HG02759 (cell line): ENCODE measurements around the gene CPLX1.

Experiments
- ATAC-seq: cut with Tn5 transposase; IDR thresholded peaks from one replicate; pipeline ENCODE4 v1.9.1; 2021; ENCODE audit warnings: mild to moderate bottlenecking, moderate library complexity; ENCODE audit not compliant: unreplicated experiment

CPLX1 gene

DNA sequence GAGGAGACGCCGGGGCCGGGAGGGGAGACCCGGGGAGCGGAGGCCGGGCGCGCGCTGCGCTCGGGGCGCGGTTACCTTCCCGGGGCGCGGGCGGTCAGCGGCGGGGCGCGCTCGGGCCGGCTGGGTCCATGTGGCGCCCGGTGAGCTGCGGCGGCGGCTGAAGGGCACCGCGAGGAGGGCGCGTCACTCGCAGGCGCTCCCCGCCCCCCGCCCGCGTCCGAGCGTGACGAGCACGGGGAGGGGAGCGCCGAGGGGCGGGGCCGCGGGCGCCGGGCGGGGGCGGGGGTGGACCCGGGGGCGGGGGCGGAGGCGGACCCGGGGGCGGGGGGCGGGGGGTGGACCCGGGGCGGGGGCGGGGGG lies at the start of gene CPLX1:
CPLX1 (minus strand) TSS at position 159 of the 360 bp plus-strand sequence. CDS start 1,607 bp downstream, outside the sequence.
- ATAC-seq: no peak

DNA sequence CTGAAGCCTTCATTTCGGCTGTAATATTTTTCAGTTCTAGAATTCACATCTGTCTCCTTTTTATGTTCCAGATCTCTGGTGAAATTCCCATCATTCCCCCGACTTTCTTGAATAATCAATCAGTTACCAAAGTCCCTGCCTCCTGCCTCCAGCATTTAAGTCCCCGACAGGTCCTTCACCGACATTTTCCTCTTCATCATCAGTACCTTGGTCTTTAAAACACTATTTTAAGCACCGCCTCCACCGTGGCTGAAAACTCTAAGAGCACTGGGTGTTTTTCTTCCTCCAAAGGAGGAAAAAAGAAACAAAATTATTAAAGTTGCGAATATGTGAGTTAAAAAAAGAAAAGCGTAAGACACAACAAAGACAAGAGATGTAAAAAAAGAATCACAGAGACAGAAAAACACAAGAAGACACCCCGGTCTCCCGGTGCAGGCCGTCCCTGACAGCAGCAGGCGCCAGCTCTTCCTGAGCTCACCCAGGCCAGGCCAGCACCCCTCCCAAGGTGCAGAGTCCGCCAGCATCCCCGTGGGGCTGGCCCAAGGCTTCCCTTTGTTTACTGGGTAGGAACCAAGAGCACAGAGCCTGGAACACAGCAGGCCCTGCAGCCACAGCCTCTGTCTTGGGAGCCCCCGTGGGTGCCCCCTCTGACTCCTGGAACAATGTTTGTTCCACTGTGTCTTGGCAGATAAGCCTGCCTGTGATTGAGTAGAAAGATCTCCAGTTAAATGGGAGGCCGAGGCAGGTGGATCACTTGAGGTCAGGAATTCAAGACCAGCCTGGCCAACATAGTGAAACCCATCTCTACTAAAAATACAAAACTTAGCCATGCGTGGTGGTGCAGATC lies 49.3 kb upstream of the CPLX1 start:
- no peak for ATAC-seq

DNA sequence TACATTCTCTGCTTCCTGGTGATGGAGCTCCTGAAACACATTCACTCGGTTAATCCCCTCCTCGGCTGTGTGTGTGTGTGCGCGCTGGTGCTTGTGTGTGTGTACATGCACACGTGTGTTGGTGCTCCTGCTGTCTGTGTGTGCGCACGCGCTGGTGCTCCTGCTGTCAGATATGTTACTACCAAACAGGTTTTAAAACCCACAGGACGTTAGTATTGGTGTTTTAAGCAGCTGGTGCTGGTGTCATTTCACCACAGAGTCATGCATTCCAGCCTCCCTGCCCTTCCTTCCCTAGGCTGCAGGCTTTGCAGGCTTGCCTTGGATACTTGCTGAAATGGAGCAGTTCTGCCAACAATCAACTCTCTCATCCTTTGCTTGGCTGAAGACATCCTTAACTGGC lies 48.1 kb upstream of the CPLX1 start:
- no peak for ATAC-seq

DNA sequence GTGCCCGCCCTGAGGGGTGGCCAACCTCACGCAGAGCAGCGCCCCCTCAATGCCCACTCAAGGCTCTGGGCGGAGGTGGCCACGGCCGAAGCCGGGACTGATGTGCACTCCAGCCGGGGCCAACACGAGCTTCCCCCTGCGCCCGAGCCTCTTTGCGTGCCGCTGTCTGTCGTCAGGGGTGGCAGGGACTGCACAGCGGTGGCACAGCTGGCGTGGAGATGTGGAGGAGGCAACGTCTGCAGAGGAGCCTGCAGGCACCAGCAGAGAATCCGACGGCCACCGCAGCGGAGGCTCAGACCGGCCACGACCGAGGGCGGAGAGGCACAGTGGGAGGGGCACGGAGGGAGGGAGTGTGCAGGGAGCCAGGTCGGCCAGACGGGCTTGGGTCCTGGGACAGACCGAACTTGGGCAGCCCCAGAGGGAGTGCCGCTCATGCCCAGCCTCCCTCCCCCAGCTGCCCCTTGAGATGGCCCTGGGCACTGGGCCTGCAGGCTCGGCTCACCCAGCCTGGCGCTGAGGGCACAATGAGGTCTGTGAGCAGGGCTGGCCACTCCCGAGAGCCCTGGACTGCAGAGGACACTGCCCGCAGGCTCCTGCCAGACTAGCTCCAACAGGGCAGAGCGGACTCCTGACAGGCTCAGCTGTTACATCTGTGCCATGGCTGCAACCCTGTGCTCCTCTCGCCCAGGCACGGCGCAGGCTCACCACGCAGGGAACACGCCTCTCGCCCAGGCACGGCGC lies 46.5 kb upstream of the CPLX1 start:
- ATAC-seq: no peak

DNA sequence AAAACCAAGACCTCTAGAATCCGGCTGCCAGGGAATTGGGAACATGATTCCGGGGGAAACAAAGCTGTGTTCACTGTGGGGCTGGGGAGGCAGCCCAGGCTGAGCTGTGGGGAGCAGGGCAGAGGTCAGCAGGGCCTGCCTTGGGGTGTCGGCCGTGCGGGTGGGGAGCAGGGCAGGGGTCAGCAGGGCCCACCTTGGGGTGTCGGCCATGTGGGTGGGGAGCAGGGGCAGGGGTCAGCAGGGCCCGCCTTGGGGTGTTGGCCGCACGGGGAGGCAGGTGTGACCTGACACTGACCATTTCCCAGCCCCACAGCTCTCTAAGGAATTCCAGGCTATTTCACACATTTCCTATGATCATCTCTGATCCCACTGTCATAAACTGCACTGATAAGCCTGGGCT lies 45.6 kb upstream of the CPLX1 start:
- no peak for ATAC-seq

DNA sequence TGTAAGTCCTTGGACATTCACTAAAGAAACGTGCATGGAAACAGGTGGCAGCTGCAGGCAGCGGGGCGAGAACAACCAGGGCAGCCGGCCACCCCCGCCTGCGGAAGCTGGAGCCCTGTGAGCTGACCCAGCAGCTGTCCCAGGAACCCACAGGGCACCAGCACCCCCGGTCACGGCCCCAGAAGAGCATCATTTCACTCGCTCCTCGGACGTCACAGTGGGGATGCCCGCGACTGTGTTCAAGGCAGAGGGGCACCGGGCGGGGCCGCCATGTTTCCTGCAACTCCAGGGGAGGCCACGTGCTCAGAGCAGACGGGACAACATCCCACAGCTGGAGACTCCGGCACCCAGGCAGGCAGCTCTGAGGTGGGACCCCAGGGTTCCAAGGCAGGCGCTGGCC lies 45.0 kb upstream of the CPLX1 start:
- ATAC-seq: no peak

DNA sequence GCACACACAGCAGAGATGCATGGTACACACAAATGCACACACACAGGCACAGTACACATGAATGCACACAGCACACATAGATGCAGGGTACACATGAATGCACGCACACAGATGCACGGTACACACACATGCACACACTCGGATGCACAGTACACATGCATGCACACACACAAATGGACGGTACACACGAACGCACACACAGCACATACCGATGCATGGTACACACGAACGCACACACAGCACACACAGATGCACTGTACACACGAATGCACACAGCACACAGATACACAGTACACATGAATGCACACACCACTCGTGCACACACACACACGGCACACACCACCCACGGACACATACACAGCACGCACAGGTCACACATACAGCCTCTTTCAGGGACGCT lies 43.8 kb upstream of the CPLX1 start:
- no peak for ATAC-seq

DNA sequence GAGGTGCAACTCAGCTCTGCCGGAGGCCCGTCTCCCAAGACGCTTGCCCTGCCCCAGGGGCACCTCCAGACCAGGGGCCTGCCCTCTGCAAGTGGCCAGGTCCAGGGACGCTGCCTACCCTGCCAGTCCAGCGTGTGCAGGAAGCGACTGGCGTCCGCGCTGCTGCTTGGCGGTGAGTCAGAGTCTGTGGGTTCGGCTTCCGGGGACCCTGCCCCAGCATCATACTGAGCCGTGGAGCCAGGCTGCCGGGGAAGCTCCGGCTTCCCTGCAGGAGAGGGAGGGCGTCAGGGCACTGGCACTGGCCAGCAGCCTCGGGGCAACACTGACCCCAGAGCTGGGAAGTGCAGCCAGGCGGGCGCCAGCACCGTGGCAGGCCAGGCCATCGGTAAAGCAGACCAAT lies 42.5 kb upstream of the CPLX1 start:
- ATAC-seq: no peak

DNA sequence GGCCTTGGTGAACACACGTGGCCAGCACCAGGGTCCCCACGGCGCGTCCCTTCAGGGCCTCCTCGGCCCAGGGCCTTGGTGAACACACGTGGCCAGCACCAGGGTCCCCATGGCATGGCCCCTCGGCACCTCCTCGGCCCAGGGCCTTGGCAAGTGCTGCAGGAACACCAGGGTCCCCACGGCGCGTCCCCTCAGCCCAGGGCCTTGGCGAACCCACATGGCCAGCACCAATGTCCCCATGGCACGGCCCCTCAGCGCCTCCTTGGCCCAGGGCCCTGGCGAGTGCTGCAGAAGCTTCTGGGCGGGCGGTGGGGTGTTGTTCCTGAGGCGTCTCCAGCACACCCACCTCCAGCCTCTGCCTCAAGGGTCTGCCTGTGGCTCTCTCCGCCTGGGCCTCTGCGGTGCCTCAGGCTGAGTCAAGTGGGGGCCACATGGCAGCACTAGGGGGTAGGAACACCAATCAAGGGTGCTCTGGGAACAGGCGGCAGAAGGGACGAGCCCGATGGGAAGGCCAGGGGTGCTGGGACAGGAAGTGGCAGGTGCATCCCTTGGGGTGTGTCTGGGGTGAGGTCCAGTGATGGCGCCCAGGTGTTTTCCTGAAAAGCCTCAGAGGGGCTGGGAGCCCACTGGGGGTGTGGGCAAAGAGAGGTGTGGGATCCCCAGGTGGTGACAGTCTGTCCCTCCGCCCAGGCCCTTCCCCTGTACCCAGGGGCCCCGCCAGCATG lies 41.8 kb upstream of the CPLX1 start:
- ATAC-seq: no peak

DNA sequence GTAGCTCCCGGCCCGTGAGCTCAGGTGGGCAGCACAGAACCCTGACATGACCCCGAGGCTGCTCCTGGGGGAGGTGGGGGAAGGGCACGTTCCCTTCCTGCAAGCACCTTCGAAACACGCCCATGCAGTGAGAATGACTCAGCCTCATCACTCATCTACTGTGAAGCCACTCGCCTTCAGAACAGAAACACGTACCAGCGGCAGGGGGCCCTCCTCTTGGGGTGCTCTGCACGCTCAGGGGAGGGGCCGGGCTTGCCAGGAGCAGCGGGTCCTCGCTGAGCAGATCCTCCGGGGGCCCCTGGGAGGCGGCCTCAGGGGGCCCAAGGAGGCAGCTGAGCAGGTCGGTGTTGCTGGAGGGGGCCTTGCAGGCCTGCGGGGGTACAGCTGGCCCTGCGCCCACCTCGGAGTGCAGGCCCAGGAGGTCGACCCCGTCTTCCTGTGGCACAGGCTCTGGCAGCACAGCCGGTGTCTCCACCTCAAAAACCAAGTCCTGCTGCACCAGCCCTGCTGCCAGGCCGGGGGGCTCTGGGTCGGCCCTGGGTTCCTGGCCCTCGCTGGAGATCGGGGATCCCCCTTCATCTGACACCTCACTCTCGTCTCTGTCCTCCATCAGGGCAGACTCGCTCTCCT lies 40.9 kb upstream of the CPLX1 start:
- no peak for ATAC-seq

DNA sequence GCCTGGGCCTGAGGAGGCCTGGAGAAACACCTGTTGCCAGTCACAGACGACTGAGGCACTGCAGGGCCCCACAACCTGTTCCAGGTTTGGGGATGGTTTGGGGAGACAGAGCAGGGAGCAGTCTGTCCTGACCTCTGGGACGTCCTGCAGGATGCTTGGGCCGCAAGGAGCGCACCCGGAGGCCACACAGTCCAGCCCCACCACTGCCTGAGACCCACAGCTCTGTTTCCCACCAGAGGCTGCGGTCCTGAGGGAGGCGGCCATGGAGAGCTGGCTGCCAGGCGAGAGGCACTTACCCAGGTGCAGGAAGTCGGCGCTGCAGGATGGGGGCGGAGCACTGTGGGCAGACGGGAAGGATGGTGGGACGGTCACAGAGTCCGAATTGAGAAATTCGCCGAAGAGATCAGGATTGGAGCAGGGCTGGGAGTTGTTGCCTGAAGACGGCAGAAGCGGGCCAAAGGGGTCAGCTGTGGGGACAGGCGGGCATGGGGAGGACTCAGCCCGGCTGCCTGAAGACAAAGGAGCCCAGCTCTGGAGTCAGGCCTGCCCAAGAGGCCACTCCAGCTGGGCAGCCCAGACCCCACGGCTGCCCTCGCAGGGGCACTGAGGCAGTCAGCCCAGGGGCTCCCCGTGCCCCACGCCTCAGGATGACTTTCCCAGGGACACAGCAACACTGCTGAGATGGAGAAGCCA lies 40.3 kb upstream of the CPLX1 start:
- no peak for ATAC-seq

DNA sequence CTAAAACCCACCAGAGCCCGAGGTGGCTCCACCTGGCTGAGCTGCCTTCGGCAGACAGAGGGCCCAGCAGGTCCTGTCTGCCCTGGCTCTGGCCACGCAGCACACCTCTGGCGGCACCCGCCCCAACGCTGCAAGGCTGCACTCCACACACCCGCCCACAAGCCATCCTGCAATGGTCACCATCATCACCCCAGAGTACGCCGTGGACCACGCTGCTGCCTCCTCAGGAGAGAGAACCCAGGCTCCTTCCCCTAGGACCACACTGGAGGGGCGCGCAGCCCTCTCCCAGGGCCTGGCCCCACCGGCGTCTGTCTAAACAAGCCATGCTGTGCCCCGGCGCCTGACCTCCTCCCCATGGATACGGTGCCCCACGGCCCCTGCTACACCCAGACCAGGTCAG lies 39.6 kb upstream of the CPLX1 start:
- ATAC-seq: no peak

DNA sequence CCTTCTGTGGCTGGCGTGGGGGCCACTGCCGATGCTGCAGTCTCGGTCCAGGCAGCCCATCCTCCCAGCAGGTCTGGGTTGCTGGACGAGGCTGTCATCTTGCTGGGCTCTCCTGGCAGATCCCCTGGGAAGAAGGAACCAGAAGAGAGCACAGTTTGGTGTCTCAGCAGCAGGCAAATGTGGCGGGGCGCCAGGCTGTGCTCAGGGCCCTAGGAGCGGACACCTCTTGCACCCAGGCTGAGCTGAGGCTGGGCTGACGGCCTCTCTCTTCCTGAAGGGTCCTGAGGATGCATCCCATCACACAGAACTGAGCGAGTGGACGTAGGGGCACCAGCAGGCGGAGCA lies 39.2 kb upstream of the CPLX1 start:
- no peak for ATAC-seq

DNA sequence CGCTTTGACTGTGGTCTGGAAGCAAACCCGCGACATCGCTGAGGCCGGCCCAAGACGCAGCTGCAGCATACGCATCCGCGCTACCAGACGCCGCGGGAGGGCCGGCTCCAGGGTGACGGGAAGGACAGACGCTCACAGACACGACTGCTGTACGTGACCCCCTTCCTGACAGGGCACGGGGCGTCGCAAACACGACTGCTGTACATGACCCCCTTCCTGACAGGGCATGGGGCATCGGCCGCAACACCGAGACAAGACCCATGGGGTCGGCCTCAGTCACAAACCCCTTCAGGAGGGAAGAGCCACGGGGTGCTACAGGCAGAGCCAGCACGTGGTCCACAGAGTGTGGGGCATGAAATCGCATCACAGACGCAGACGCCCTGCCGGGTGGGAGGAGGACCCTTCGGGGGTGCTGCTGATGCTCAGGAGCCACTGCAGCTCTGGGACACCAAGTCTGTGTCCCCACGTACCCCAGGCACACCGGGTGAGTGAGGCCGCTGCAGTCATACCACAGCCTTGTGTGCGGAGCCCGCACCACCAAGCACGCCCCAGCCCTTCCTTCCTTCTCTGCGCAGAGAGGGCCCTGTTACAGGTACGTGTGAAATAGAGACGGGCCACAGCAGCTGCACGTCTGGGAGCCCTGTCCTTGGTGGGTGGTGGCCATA lies 38.7 kb upstream of the CPLX1 start:
- ATAC-seq: no peak

DNA sequence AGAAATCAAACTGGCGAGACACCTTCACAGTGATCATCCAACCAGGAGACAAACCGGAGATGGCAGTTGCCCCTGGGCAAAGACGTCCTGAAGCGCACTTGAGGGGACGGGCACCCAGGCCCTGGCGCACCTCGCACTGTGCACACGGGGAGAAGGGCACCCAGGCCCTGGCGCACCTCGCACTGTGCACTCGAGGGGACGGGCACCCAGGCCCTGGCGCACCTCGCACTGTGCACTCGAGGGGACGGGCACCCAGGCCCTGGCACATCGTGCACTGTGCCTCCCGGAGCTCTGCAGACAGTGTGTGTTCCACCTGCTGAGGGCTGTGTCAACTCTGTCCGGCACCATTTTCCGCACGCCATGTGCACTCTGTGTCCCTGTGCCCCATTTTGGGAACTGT lies 34.6 kb upstream of the CPLX1 start:
- no peak for ATAC-seq

DNA sequence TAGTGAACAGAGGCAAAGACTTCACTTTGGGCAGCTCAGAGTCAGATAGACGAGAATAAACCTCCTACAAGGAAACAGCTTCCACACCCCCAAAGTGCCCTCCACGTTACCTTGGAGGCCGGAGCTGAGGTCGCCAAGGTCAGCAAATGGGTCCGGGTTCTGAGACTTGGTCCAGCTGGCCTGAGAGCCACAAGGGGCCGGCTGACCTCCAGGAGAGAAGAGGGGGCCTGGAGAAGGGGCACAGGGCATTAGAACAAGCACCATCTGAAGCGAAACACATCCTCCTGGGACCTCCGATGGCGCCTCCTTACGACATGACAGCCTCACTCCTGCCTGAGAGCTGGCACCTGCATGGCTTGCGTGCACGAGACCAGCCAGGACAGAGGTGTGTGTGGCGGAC lies 33.6 kb upstream of the CPLX1 start:
- ATAC-seq: no peak

DNA sequence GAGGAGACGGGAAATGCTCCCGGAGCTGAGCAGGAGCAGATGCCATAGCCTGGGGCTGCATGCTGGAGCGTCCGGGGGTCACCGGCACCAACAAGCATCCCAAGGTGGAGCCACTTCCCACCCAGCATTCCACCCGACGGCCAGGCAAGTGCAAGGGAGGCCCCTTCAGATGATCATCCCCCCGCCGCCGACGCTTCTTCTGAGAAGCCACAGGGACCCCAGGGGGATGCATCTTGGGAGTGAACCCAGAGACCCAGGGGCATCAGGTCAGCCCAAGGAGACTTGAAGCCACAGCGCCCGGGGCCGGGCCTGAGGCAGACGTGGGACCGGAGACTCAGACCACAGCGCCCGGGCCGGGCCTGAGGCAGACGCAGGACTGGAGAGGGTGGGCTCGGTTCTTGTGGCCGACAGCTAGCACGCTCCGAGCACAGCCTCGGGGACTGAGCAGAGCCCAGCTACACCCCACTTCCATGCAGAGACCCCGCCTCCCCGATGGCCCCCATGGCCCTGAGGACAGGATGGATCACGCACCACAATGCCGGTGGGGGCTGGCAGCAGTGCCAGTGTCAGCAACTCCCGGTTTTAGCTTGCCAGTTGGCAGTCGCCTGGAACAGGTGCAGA lies 33.0 kb upstream of the CPLX1 start:
- ATAC-seq: no peak

DNA sequence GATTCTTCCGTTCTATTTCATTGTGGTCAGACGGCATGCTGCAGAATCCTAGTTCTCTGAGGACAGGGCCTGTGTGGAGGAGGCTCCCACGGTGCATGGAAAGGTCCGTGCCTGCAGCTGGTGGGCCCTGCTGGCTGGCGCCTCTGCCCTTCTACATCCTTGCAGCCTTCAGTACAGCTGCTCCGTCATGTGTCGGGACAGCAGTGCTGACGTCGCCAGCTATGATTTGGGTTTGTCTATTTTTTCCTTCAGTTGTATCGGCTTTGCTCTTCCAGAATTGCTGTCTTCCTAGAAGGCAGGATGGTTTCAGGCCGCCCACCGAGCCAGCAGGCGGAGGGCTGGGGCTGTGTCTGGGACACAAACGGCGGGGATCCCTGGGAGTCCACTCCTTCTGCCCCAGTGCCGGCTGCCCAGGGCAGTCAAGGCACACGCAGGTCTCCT lies 32.1 kb upstream of the CPLX1 start:
- ATAC-seq: no peak

DNA sequence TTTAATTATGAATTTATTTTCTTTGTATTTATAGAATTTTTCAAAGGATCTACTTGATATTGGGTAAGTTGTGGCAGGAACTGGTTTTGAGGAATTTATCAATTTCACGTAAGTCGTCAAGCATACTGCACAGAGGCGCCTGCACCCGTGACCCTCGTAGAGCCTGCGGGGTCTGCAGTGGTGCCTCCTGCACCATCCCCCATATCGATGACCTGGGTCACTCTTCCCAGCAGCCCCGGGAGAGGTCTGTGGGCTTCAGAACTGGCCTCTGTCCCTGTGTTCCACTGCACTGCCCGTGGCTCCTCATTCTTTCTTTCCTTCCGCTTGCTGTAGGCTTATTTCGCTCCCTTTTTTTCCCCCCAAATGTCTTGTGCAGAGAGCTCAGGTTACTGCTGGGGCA lies 31.5 kb upstream of the CPLX1 start:
- no peak for ATAC-seq
